HG03457 (cell line): ENCODE data around the gene DOP1A.
A peak's percentile ranks its signal among the peaks of the same experiment; 100 is the strongest.

Experiments
- ATAC-seq: cut with Tn5 transposase; IDR thresholded peaks from one replicate; pipeline ENCODE4 v1.9.1; 2021; ENCODE audit warnings: moderate number of reproducible peaks; ENCODE audit not compliant: unreplicated experiment

The DOP1A gene

DNA sequence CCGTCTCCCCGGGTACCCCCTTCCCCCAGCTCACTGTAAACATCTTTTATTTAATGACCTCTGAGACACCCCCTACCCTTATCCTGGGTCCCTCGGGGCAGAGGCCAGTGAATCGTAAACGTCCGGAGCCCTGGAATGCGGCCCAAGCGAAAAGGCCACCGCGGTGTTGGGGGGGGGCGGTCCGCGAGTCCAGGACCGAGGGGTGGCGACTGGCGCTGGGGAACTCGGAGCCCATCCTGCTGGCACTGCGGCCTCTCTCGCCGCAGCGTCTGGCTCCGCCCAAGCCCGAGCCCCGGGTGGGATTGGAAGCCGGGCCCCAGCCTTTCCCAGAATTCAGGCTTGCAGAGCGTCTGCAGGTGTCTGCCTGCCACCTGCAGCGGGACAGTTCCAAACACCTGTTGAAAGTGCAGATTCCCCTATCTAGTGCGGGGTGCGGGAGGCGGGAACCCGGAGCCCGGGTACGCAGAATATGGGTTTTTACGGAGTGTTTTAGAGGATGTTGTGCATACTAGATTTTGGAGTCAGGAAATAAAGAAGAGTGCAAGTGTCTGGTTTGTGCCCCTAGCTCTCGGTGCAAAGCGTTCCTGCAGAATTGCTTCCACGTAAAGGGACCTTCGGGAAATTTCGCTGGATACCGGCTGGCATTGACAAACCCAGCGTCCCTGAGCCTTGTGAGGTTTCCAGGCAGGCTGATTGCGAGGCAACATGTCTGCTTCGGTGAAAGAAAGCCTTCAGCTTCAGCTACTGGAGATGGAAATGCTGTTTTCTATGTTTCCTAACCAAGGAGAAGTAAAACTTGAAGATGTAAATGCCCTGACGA is 126.5 kb downstream of the DOP1A start:
- no peak for ATAC-seq

DNA sequence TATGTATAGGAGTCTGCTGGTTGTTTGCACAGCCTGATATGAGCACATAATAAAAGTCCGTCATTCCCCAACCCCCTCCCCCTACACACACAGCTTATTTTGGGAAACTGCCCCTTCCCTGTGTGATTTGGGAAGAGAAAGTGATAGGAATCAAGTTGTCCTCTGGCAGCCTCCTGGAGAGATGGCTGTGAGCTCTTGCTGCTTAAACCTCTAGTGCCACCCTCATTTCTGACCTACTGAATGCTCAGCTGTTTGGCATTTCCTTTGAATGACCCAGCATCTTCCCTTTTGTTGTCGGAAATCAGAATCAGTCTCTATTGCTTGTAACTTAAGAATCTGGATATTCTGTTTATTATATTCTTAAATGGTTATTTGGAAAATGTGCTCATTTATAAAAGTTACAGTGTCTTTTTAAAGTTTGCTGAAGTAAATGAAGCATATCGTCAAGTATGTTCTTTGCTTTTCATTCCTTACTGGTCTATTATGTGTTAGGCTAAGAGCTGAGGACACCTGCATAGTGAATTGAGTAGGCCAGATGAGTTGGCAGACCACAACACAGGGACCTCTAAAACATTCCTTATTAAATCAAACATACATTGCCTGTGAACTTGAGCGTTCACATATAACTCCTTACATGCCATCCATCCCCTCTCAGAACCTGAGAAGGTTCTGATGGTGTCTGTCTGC is 131.2 kb downstream of the DOP1A start:
- no peak for ATAC-seq

DNA sequence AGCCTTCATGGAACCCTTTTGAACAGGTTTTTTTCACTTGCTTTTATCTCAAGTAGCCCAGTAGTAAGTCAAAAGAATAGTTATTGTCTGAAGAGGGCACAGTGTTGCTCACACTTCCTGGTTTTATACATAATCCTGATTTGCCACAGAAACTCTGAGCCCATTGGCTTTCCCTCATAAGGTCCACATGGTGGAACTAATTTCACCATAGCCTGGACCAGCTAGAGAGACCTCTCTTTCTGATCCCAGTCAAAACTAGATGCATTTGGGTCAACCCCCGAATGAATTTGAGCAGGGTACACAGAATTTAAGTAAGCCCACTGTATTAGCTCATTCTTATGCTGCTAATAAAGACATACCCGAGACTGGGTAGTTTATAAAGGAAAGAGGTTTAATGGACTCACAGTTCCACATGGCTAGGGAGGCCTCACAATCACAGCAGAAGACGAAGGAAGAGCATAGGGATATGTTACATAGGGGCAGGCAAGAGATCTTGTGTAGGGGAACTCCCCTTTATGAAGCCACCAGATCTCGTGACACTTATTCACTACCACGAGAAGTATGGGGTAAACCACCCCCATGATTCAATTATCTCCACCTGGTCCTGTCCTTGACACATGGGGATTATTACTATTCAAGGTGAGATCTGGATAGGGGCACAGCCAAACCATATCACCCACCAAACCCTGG is 131.8 kb downstream of the DOP1A start:
- ATAC-seq, result no peak

DNA sequence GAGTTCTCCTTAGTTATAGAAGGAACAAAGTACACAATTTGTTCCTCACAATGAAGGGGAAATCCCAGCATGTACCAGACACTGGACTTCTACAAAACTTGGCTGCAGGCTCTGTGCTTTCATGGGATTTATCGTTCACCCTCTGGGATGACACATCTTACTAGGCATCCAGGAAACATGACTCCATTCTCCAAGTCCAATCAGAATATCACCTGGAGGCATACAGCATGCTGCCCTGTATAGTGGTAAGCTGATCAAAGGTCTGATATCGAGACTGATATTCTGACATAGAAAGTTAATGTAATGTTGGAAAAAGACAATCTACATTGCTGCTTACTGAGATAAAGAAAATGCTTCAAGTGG is 132.4 kb downstream of the DOP1A start:
- ATAC-seq, result no peak

DNA sequence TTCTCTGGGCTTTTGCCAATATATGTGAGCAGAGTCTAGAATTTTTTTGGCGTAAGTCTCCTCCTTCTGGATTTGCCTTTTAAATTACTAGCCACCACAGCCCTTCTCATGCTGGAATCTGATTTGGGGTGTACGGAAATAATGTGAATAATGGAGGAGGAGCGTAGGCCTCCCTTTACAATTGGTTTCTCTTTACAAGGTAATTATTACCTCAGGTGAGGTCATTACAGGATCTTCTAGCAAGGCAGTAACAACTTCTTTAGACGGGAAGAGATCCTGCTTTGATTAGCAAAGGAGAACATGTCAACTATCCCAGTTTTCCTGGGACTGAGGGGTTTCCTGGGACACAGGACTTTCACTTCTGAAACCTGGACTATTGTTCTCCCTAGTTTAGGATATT is 134.6 kb downstream of the DOP1A start:
- ATAC-seq, result no peak

DNA sequence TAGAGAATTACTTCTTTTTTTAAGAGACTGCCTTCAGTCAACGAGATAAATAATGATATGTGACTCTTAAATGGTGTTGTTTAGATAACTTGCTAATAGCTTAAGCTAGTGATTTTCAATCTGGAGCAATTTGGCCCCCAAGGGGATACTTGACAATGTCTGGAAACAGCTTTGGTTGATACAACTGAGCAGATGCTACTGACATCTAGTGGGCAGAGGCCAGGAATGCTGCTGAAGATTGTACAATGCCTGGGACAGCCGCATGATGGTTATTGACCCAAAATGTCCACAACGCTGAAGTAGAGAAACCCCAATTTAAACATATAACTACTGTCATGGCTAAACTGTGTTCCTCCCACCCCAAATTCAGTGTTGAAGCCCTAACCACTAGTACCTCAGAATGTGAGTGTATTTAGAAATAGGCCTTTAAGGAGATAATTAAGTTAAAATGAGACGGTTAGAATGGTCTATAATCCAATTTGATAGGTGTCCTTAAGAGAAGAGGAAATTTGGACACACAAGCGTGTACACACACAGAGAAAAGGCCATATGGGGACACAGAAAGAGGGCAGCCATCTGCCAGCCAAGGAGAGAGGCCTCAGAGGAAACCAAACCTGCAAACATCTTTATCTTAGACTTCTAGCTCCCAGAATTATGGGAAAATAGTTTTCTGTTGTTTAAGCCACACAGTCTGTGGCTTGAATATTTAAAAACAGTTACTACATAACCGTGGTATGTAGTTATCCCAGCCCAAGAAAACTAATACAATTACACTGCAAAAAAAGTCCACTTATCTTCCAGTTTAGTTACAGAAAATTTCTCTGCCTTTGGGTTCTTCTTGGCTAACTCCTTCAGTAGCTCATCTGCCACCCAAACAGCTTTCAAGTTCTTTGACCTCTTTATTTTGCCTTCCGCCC is 147.9 kb downstream of the DOP1A start:
- ATAC-seq, result peak; percentile 100

DNA sequence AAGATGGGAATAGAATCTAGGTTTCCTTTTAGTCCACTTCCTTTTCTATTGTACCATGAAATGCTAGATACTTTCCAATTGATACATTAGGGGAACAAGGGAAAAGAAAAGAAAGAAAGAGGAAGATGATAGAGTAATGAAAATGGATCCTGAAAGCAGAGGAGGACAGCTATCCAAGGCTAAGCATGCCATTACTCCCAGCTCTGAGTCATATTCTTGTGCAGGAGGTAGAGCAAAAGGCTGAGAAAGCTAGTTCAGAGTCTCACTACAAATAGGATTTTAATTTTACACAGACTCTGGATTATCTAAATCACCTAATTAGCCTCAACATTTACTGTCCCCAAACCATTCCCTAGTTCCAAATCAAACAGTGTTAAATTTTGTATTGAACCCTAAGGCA is 149.3 kb downstream of the DOP1A start:
- ATAC-seq, result no peak
